Parathyroid adenoma (tissue), 2 donors: Measurements from ENCODE around the gene SECISBP2.

Experiments
- H2AFZ ChIP-seq: fragments of 300-600 bp; sonication (generic); one replicate; pipeline ENCODE4 v1.7.0; 2017; ENCODE audit warnings: antibody characterized with exemption, mild to moderate bottlenecking
- H3K27ac ChIP-seq: fragments of 300-600 bp; sonication (generic); one replicate; pipeline ENCODE4 v1.7.0; 2017
- H3K27me3 ChIP-seq: fragments of 300-600 bp; sonication (generic); one replicate; pipeline ENCODE4 v1.7.0; 2017; ENCODE audit warnings: low read length; ENCODE audit not compliant: control insufficient read depth, insufficient read depth
- H3K36me3 ChIP-seq: fragments of 300-600 bp; sonication (generic); one replicate; pipeline ENCODE4 v1.7.0; 2017; ENCODE audit warnings: low read length; ENCODE audit not compliant: control insufficient read depth, insufficient read depth
- H3K4me1 ChIP-seq: fragments of 300-600 bp; sonication (generic); one replicate; pipeline ENCODE4 v1.7.0; 2017; ENCODE audit warnings: control low read depth
- H3K4me2 ChIP-seq: fragments of 300-600 bp; sonication (generic); one replicate; pipeline ENCODE4 v1.7.0; 2017; ENCODE audit warnings: low read length
- H3K4me3 ChIP-seq: fragments of 300-600 bp; sonication (generic); one replicate; pipeline ENCODE4 v1.7.0; 2017; ENCODE audit warnings: low read depth, low read length
- H3K79me2 ChIP-seq: fragments of 300-600 bp; sonication (generic); one replicate; pipeline ENCODE4 v1.7.0; 2017; ENCODE audit warnings: control low read depth
- H3K9ac ChIP-seq: fragments of 300-600 bp; sonication (generic); one replicate; pipeline ENCODE4 v1.7.0; 2017; ENCODE audit warnings: mild to moderate bottlenecking
- H3K9me3 ChIP-seq: fragments of 300-600 bp; sonication (generic); one replicate; pipeline ENCODE4 v1.7.0; 2017; ENCODE audit warnings: low read length; ENCODE audit not compliant: control insufficient read depth
- CTCF ChIP-seq: fragments of 300-600 bp; sonication (generic); IDR thresholded peaks from one replicate; pipeline ENCODE4 v1.7.0; 2017; ENCODE audit warnings: antibody characterized with exemption, mild to moderate bottlenecking
- donor health status: primary hyperparathyroidism.

SECISBP2 gene

GRCh38 chr9:89354471-89354870 lies 36.2 kb downstream of the SECISBP2 start:
- H3K27me3 ChIP-seq: no peaks in the 10 kb centered on the region
- peaks cover 3% of the 10 kb centered on the region for H3K4me1 ChIP-seq

GRCh38 chr9:89356782-89357181 lies 38.5 kb downstream of the SECISBP2 start:
- no peak for TF ChIP-seq CTCF
- no peaks in the 10 kb centered on the region for H3K27me3 ChIP-seq
- H3K36me3 ChIP-seq: no peaks in the 10 kb centered on the region
- H3K4me2 ChIP-seq: no peak overlapping the region
- H3K9ac ChIP-seq: no peak overlapping the region
- no peak overlapping the region for H3K4me3 ChIP-seq
- H2AFZ ChIP-seq: no peak overlapping the region
- peaks cover under 1% of the 10 kb centered on the region for H3K4me1 ChIP-seq
- H3K79me2 ChIP-seq: no peaks in the 10 kb centered on the region
- no peaks in the 10 kb centered on the region for H3K9me3 ChIP-seq
- H3K27ac ChIP-seq: no peak overlapping the region

More at GRCh38 chr9:89354471-89354870, 36.2 kb downstream of the SECISBP2 start:
- no peak overlapping the region for H3K4me3 ChIP-seq
- H3K36me3 ChIP-seq: no peaks in the 10 kb centered on the region
- H2AFZ ChIP-seq: no peak overlapping the region
- no peak overlapping the region for H3K4me2 ChIP-seq
- H3K9ac ChIP-seq: no peak overlapping the region
- H3K79me2 ChIP-seq: no peaks in the 10 kb centered on the region
- TF ChIP-seq CTCF: no peak
- H3K9me3 ChIP-seq: no peaks in the 10 kb centered on the region
- H3K27ac ChIP-seq: no peak overlapping the region

GRCh38 chr9:89357331-89358197 lies 39.3 kb downstream of the SECISBP2 start:
- no peak overlapping the region for H2AFZ ChIP-seq
- H3K4me3 ChIP-seq: no peak overlapping the region
- no peak for TF ChIP-seq CTCF
- no peak overlapping the region for H3K9ac ChIP-seq
- no peaks in the 10 kb centered on the region for H3K79me2 ChIP-seq
- no peaks in the 10 kb centered on the region for H3K4me1 ChIP-seq
- H3K27ac ChIP-seq: no peak overlapping the region
- no peak overlapping the region for H3K4me2 ChIP-seq
- no peaks in the 10 kb centered on the region for H3K9me3 ChIP-seq
- H3K36me3 ChIP-seq: no peaks in the 10 kb centered on the region
- H3K27me3 ChIP-seq: no peaks in the 10 kb centered on the region

- no peaks in the 10 kb centered on the region for H3K79me2 ChIP-seq
- H3K36me3 ChIP-seq: no peaks in the 10 kb centered on the region
- H3K27me3 ChIP-seq: no peaks in the 10 kb centered on the region
- TF ChIP-seq CTCF: no peak
- H3K4me1 ChIP-seq: no peaks in the 10 kb centered on the region
- no peak overlapping the region for H3K9ac ChIP-seq
- no peak overlapping the region for H2AFZ ChIP-seq
- H3K4me3 ChIP-seq: no peak overlapping the region
- no peak overlapping the region for H3K4me2 ChIP-seq
- no peaks in the 10 kb centered on the region for H3K9me3 ChIP-seq
- no peak overlapping the region for H3K27ac ChIP-seq
Measured at GRCh38 chr9:89358376-89358916, 40.1 kb downstream of the SECISBP2 start.
